K562 (cell line): ENCODE results near the gene IBA57. TPM values are rescaled to one million over a fixed set of nuclear protein-coding genes. Genes with fewer than 3 reads are reported as not detected.

Experiments used
- E2F4 ChIP-seq: sonication (generic); formaldehyde crosslinking; IDR thresholded peaks from 2 replicates; pipeline ENCODE4 v1.8.0; 2022; ENCODE audit warnings: mild to moderate bottlenecking, low read depth, missing genetic modification reagents
- ETS2 ChIP-seq: IDR thresholded peaks from 2 replicates; pipeline ENCODE4 v1.6.1; 2016; ENCODE audit warnings: borderline replicate concordance, missing genetic modification characterization, mild to moderate bottlenecking, moderate library complexity, missing compliant biosample characterization; ENCODE audit not compliant: poor library complexity, severe bottlenecking
- FOXJ2 ChIP-seq: fragments of 200-800 bp; sonication (Bioruptor generic); IDR thresholded peaks from 2 replicates; pipeline ENCODE4 v1.6.1; 2016; ENCODE audit warnings: missing genetic modification characterization, missing compliant biosample characterization
- MCM5 ChIP-seq: fragments of 450-650 bp; IDR thresholded peaks from 2 replicates; pipeline ENCODE4 v1.6.1; 2016; ENCODE audit warnings: low read depth
- PTTG1 ChIP-seq: fragments of 450-650 bp; IDR thresholded peaks from 2 replicates; pipeline ENCODE4 v1.6.1; 2016; ENCODE audit warnings: low read depth, mild to moderate bottlenecking, missing genetic modification characterization, missing compliant biosample characterization
- ZNF644 ChIP-seq: fragments of 200-800 bp; sonication (Bioruptor generic); IDR thresholded peaks from 2 replicates; pipeline ENCODE4 v1.6.1; 2016; ENCODE audit warnings: low read depth, missing genetic modification characterization, missing compliant biosample characterization
- polyA plus RNA-seq, 8 experiments: library from polyadenylated mRNA; depleted of rRNA in 4 of 8; stranded (reverse) in 5 of 8; unstranded in 3 of 8; fragments of >200 nt; fragmentation: Nextera tagmentation in 2 of 8; fragmentation: Illumina TruSeq in 1 of 8; extraction: Ambion mirVana in 2 of 8; extraction: Trizol in 1 of 8; gene quantifications; 2 replicates each; pipeline versions ENCODE4 v1.2.1 to v1.2.3, GENCODE V29; 2011 to 2014; ENCODE audit warnings: inconsistent platforms in 1 of 8, missing spikeins in 1 of 8
- total RNA-seq, 7 experiments: library from RNA; depleted of rRNA in 6 of 7; stranded (reverse); fragments of >200 nt in 6 of 7; fragmentation: Illumina TruSeq in 2 of 7; extraction: Trizol in 2 of 7; gene quantifications; 2 replicates each; pipeline versions ENCODE4 v1.2.1 to v1.2.3, GENCODE V29; 2011 to 2021; ENCODE audit warnings: low replicate concordance in 1 of 7
- TF ChIP-seq, protein P1 (sequence below): fragments of 450-650 bp; IDR thresholded peaks from 2 replicates; pipeline ENCODE4 v1.6.1; 2016; ENCODE audit warnings: low read depth
- TF ChIP-seq, protein P2 (sequence below): sonication (generic); formaldehyde crosslinking; IDR thresholded peaks from 2 replicates; pipeline ENCODE4 v1.8.0; 2022; ENCODE audit warnings: missing genetic modification reagents, mild to moderate bottlenecking, borderline replicate concordance
- TF ChIP-seq, protein P3 (sequence below): IDR thresholded peaks from 2 replicates; pipeline ENCODE4 v1.6.1; 2012; ENCODE audit warnings: low read depth, low read length, improper control_type of control experiment, borderline replicate concordance
- TF ChIP-seq, protein P4 (sequence below): fragments of 450-650 bp; IDR thresholded peaks from 2 replicates; pipeline ENCODE4 v1.6.1; 2016; ENCODE audit warnings: antibody characterized with exemption

Gene IBA57
- total and polyA plus RNA-seq, 9 of the 15 experiments (the other 6 are each of a cell fraction or from before 2014, with no cell fraction given) = 0.77 to 15.5 (median 2.7) TPM

- TF ChIP-seq, protein P1, sequence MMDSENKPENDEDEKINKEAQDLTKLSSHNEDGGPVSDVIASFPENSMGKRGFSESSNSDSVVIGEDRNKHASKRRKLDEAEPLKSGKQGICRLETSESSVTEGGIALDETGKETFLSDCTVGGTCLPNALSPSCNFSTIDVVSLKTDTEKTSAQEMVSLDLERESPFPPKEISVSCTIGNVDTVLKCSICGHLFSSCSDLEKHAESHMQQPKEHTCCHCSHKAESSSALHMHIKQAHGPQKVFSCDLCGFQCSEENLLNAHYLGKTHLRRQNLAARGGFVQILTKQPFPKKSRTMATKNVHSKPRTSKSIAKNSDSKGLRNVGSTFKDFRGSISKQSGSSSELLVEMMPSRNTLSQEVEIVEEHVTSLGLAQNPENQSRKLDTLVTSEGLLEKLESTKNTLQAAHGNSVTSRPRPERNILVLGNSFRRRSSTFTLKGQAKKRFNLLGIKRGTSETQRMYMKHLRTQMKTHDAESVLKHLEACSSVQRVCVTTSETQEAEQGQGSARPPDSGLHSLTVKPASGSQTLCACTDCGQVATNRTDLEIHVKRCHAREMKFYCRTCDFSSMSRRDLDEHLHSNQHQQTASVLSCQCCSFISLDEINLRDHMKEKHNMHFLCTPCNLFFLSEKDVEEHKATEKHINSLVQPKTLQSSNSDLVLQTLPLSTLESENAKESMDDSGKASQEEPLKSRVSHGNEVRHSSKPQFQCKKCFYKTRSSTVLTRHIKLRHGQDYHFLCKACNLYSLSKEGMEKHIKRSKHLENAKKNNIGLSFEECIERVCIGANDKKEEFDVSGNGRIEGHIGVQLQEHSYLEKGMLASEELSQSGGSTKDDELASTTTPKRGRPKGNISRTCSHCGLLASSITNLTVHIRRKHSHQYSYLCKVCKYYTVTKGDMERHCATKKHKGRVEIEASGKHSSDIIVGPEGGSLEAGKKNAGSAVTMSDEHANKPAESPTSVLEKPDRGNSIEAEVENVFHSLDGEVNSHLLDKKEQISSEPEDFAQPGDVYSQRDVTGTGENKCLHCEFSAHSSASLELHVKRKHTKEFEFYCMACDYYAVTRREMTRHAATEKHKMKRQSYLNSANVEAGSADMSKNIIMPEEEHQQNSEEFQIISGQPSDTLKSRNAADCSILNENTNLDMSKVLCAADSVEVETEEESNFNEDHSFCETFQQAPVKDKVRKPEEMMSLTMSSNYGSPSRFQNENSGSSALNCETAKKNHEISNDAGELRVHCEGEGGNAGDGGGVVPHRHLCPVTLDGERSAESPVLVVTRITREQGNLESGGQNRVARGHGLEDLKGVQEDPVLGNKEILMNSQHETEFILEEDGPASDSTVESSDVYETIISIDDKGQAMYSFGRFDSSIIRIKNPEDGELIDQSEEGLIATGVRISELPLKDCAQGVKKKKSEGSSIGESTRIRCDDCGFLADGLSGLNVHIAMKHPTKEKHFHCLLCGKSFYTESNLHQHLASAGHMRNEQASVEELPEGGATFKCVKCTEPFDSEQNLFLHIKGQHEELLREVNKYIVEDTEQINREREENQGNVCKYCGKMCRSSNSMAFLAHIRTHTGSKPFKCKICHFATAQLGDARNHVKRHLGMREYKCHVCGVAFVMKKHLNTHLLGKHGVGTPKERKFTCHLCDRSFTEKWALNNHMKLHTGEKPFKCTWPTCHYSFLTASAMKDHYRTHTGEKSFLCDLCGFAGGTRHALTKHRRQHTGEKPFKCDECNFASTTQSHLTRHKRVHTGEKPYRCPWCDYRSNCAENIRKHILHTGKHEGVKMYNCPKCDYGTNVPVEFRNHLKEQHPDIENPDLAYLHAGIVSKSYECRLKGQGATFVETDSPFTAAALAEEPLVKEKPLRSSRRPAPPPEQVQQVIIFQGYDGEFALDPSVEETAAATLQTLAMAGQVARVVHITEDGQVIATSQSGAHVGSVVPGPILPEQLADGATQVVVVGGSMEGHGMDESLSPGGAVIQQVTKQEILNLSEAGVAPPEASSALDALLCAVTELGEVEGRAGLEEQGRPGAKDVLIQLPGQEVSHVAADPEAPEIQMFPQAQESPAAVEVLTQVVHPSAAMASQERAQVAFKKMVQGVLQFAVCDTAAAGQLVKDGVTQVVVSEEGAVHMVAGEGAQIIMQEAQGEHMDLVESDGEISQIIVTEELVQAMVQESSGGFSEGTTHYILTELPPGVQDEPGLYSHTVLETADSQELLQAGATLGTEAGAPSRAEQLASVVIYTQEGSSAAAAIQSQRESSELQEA = no peak
- TF ChIP-seq FOXJ2 (tag) (peak; percentile 67; the same call in 1 of the 2 replicates), ETS2 (tag) (no peak), PTTG1 (tag) (no peak), E2F4 (CRISPR knock-in tag) (no peak), MCM5 (no peak), ZNF644 (tag) (no peak)
- TF ChIP-seq, protein P2, sequence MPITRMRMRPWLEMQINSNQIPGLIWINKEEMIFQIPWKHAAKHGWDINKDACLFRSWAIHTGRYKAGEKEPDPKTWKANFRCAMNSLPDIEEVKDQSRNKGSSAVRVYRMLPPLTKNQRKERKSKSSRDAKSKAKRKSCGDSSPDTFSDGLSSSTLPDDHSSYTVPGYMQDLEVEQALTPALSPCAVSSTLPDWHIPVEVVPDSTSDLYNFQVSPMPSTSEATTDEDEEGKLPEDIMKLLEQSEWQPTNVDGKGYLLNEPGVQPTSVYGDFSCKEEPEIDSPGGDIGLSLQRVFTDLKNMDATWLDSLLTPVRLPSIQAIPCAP (CRISPR knock-in tag) = no peak
- TF ChIP-seq, protein P3, sequence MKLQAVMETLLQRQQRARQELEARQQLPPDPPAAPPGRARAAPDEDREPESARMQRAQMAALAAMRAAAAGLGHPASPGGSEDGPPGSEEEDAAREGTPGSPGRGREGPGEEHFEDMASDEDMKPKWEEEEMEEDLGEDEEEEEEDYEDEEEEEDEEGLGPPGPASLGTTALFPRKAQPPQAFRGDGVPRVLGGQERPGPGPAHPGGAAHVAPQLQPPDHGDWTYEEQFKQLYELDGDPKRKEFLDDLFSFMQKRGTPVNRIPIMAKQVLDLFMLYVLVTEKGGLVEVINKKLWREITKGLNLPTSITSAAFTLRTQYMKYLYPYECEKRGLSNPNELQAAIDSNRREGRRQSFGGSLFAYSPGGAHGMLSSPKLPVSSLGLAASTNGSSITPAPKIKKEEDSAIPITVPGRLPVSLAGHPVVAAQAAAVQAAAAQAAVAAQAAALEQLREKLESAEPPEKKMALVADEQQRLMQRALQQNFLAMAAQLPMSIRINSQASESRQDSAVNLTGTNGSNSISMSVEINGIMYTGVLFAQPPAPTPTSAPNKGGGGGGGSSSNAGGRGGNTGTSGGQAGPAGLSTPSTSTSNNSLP = peak; percentile 90
- TF ChIP-seq, protein P4, sequence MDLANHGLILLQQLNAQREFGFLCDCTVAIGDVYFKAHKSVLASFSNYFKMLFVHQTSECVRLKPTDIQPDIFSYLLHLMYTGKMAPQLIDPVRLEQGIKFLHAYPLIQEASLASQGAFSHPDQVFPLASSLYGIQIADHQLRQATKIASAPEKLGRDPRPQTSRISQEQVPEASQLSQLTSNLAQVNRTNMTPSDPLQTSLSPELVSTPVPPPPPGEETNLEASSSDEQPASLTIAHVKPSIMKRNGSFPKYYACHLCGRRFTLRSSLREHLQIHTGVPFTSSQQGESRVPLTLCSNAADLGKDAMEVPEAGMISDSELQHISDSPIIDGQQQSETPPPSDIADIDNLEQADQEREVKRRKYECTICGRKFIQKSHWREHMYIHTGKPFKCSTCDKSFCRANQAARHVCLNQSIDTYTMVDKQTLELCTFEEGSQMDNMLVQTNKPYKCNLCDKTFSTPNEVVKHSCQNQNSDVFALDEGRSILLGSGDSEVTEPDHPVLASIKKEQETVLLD = peak; percentile 75
Measured at GRCh38 chr1:228178737-228179684, 13.4 kb downstream of the IBA57 start (continued).
